Skeletal muscle satellite cell (primary cell): ENCODE results near the gene ERCC3.
"Not testable (repeated sequence)": the region's sequence is repeated elsewhere in the genome, so short reads cannot be mapped to it uniquely, and the experiment has no call there.

Experiments
- H3K27me3 ChIP-seq: 2 replicates; pipeline ENCODE4 v1.7.0; 2013; ENCODE audit warnings: low read length; ENCODE audit not compliant: control insufficient read depth, insufficient read depth
- H3K36me3 ChIP-seq: 2 replicates; pipeline ENCODE4 v1.7.0; 2013; ENCODE audit warnings: mild to moderate bottlenecking, control low read depth, low read length; ENCODE audit not compliant: insufficient read depth
- H3K4me1 ChIP-seq: 2 replicates; pipeline ENCODE4 v1.7.0; 2013; ENCODE audit warnings: low read length; ENCODE audit not compliant: control insufficient read depth, insufficient read depth
- H3K4me2 ChIP-seq: 2 replicates; pipeline ENCODE4 v1.7.0; 2013; ENCODE audit warnings: mild to moderate bottlenecking, low read length
- H3K4me3 ChIP-seq: 2 replicates; pipeline ENCODE4 v1.7.0; 2013; ENCODE audit warnings: low read length
- H3K9ac ChIP-seq: 2 replicates; pipeline ENCODE4 v1.7.0; 2013; ENCODE audit warnings: mild to moderate bottlenecking, low read depth, low read length, moderate library complexity
- H3K9me3 ChIP-seq: replicated peaks from 2 replicates; pipeline ENCODE4 v1.7.0; 2013; ENCODE audit warnings: mild to moderate bottlenecking, control low read depth, low read length

ERCC3 gene

GRCh38 chr2:127224135-127224534, 69.8 kb downstream of the ERCC3 start:
- H3K27me3 ChIP-seq, H3K4me2 ChIP-seq, H3K9me3 ChIP-seq, H3K4me3 ChIP-seq, H3K36me3 ChIP-seq, H3K9ac ChIP-seq: not testable (repeated sequence)
- H3K4me1 ChIP-seq, result peaks cover 28% of the 10 kb centered on the region

- Histone ChIP-seq H3K36me3 (no peaks in the 10 kb centered on the region), H3K9ac (no peak overlapping the region), H3K4me2 (peak overlapping the region; percentile 95), H3K4me1 (peaks cover 33% of the 10 kb centered on the region), H3K27me3 (no peaks in the 10 kb centered on the region), H3K4me3 (peak overlapping the region; percentile 76), H3K9me3 (peaks cover 7% of the 10 kb centered on the region)
Observed at GRCh38 chr2:127220768-127221527, 73.0 kb downstream of the ERCC3 start.

- Histone ChIP-seq H3K4me2 (peak within 1 kb of the TSS; percentile 95), H3K36me3 (no peaks in the 10 kb centered on the region), H3K27me3 (no peaks in the 10 kb centered on the region), H3K9ac (peak within 1 kb of the TSS; percentile 75), H3K4me1 (peaks cover 26% of the 10 kb centered on the region), H3K9me3 (peaks cover 7% of the 10 kb centered on the region), H3K4me3 (peak within 1 kb of the TSS; percentile 76)
Observed at GRCh38 chr2:127220102-127220767, 73.7 kb downstream of the ERCC3 start, which contains the start of gene CYP27C1. Gene CYP27C1, minus strand, starts transcription at chr2:127220299. Its CDS starts 29 bp downstream, at chr2:127220270.

DNA sequence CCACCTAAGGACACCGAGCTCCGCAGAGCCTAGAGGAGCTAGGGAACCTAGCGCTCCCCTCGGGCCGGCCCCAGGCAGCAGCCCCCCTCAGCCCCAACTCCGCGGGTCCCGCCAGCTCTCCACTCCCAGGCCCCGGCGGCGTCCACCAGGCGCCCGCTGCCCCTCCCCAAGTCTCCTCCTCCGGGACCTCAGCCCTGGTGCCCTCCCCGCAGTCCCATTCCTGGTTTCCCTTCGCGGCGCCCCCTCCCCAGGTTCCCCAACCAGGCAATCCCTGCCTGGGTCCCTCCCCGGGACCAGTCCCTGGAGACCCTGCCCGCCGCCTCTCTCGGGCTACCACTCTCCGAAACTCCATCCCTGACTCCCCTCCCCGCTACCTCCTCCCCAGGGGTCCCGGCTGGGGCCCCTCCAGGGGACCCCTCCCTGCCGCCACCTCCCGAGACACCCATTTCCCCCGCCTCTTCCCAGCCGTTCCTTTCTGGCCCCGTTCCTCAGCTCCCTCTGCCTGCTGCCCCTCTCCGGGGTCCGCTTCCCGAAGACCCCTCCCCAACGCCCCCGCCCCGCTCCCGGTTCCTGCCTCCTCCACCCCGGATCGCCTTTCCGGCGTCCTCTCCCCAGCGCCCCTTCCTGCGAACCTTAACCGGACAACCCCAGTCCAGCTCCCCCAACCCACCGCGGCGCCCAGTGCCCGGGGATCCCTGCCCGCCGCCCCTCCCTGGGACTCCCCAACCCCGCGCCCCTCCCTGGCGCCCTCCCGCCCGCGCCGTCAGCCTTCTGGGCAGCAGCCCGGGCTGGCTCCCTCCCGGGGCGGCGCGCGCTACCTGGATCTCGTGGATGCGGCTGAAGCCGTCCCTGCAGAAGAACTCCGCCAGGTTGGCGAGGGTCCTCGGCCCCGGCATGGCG, 74.5 kb downstream of the ERCC3 start:
- Histone ChIP-seq H3K4me3 (peak overlapping the region; percentile 76), H3K36me3 (no peaks in the 10 kb centered on the region), H3K9me3 (peaks cover 7% of the 10 kb centered on the region), H3K9ac (peak overlapping the region; percentile 75), H3K4me1 (peaks cover 20% of the 10 kb centered on the region), H3K27me3 (no peaks in the 10 kb centered on the region), H3K4me2 (peak overlapping the region; percentile 95)

DNA sequence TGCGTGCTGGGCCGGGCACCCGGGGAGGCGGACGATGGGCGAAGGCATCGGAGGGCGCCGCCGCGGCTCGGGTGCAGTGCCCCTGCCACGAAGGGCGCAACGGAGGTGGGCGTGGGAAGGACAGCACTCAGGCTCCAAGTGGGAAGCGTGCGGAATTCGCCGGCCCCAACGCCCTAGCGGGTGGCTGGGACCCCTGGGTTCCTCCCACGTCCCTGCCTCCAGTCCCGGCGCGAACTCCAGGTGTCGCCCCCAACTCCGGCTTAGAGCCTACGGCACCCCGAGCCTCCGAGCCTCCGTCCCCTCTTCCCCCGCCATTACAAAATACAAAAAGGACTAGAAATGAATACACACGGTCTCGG, 75.2 kb downstream of the ERCC3 start:
- Histone ChIP-seq H3K36me3 (no peaks in the 10 kb centered on the region), H3K4me1 (peaks cover 20% of the 10 kb centered on the region), H3K4me2 (peak overlapping the region; percentile 95), H3K4me3 (peak overlapping the region; percentile 76), H3K9me3 (peaks cover 7% of the 10 kb centered on the region), H3K9ac (peak overlapping the region; percentile 75), H3K27me3 (no peaks in the 10 kb centered on the region)

GRCh38 chr2:127217470-127218325, 76.2 kb downstream of the ERCC3 start:
- no peaks in the 10 kb centered on the region for H3K36me3 ChIP-seq
- peak overlapping the region; percentile 16 for H3K4me3 ChIP-seq
- peaks cover 20% of the 10 kb centered on the region for H3K4me1 ChIP-seq
- H3K4me2 ChIP-seq, result peak overlapping the region; percentile 95
- H3K27me3 ChIP-seq, result no peaks in the 10 kb centered on the region
- peaks cover 7% of the 10 kb centered on the region for H3K9me3 ChIP-seq
- H3K9ac ChIP-seq, result no peak overlapping the region

- Histone ChIP-seq H3K27me3 (no peaks in the 10 kb centered on the region), H3K4me1 (peaks cover 20% of the 10 kb centered on the region), H3K4me3 (no peak overlapping the region), H3K9ac (no peak overlapping the region), H3K4me2 (no peak overlapping the region), H3K9me3 (peaks cover 7% of the 10 kb centered on the region), H3K36me3 (no peaks in the 10 kb centered on the region)
Observed at GRCh38 chr2:127216593-127216992, 77.4 kb downstream of the ERCC3 start.

DNA sequence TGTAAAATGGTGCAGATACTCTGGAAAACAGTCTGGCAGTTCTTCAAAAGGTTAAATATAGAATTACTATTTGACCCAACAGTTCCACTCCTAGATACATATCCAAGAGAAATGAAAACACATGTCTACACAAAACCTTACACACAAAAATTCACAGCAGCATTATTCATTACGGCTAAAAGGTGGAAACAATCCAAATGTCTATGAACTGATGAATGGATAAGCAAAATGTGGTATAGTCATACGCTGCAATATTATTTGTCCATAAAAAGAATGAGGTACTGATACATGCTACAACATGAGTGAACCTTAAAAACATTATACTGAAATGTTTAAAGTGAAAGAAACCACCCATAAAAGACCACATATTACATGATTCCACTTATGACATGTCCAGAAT, 77.8 kb downstream of the ERCC3 start:
- no peak overlapping the region for H3K4me3 ChIP-seq
- H3K9me3 ChIP-seq, result peaks cover 7% of the 10 kb centered on the region
- peaks cover 20% of the 10 kb centered on the region for H3K4me1 ChIP-seq
- no peaks in the 10 kb centered on the region for H3K36me3 ChIP-seq
- no peak overlapping the region for H3K4me2 ChIP-seq
- H3K27me3 ChIP-seq, result no peaks in the 10 kb centered on the region
- no peak overlapping the region for H3K9ac ChIP-seq

DNA sequence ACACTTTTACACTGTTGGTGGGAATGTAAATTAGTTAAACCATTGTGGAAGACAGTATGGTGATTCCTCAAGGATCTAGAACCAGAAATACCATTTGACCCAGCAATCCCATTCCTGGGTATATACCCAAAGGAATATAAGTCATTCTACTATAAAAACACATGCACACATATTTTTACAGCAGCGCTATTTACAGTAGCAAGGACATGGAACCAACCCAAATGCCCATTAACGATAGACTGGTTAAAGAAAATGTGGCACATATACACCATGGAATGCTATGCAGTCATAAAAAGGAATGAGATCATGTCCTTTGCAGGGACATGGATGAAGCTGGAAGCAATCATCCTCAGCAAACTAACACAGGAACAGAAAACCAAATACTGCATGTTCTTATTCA, 79.7 kb downstream of the ERCC3 start:
- H3K4me2 ChIP-seq, H3K9ac ChIP-seq, H3K36me3 ChIP-seq, H3K9me3 ChIP-seq, H3K4me3 ChIP-seq, H3K27me3 ChIP-seq: not testable (repeated sequence)
- peaks cover 18% of the 10 kb centered on the region for H3K4me1 ChIP-seq

DNA sequence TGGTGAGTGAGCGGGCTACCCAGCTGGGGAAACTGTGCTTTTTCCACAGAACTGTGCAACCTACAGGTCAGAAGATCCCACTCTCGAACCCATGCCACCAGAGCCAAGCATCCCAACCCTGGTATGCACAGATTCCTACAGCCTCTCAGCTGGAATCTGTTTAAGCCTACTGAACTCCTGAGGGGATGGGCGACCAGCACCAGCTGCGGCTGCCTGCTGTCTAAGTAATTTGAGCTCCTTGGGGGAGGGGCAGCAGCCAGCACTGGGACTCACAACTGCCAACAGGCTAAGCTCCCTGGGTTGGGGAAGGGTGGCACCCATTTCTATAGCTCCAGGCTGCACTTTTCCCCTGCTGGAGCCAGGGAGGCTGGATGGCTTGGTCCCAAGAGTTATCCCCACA, 85.6 kb downstream of the ERCC3 start:
- Histone ChIP-seq H3K4me2 (peak overlapping the region; percentile 21), H3K9ac (no peak overlapping the region), H3K27me3 (no peaks in the 10 kb centered on the region), H3K36me3 (no peaks in the 10 kb centered on the region), H3K4me3 (no peak overlapping the region), H3K4me1 (peaks cover 8% of the 10 kb centered on the region), H3K9me3 (no peaks in the 10 kb centered on the region)
